Adrenal gland (tissue), 12 donors: Measurements from ENCODE around the gene ETV7. TPM values are rescaled to one million over a fixed set of nuclear protein-coding genes. Genes with fewer than 3 reads are reported as not detected.

Source experiments
- DNase-seq, 7 donors: peaks; one replicate each; pipeline ENCODE4 v3.0.0-alpha.2; 2019 to 2020
- H3K27ac ChIP-seq, 5 donors: fragments of 200-600 bp; sonication (generic) in 4 of 5; 1 replicate in 3 of 5; 2 replicates in 2 of 5; pipeline versions ENCODE4 v1.5.1 to v1.8.0; 2016 to 2020; ENCODE audit warnings: mild to moderate bottlenecking in 1 of 5
- H3K27me3 ChIP-seq: fragments of 200-600 bp; 2 replicates; pipeline ENCODE4 v1.8.0; 2021
- H3K36me3 ChIP-seq, 2 donors: fragments of 200-600 bp; replicated peaks in 1 of 2; 1 replicate in 1 of 2; 2 replicates in 1 of 2; pipeline versions ENCODE4 v1.5.1 to v1.8.0; 2018 to 2022
- H3K4me1 ChIP-seq, 2 donors: fragments of 200-600 bp; replicated peaks in 1 of 2; 1 replicate in 1 of 2; 2 replicates in 1 of 2; pipeline versions ENCODE4 v1.5.1 to v1.8.0; 2018 to 2021
- H3K4me3 ChIP-seq, 4 donors: fragments of 200-600 bp; sonication (generic) in 3 of 4; one replicate each; pipeline ENCODE4 v1.5.1; 2016 to 2018
- H3K9me3 ChIP-seq, 3 donors: fragments of 200-600 bp; sonication (generic) in 1 of 3; replicated peaks in 1 of 3; 1 replicate in 2 of 3; 2 replicates in 1 of 3; pipeline versions ENCODE4 v1.5.1 to v1.8.0; 2016 to 2021
- POLR2A ChIP-seq, 2 donors: fragments of 450-650 bp; IDR thresholded peaks; one replicate each; pipeline ENCODE4 v1.6.1; 2017; ENCODE audit warnings: antibody characterized with exemption in 2 of 2, mild to moderate bottlenecking in 2 of 2, moderate library complexity in 1 of 2
- WGBS, 4 donors: extraction: QIAGEN DNeasy Blood & Tissue Kit in 2 of 4; methylation state at CpG; one replicate each; pipeline versions ENCODE4 v1.1.5 to v1.1.7; 2013 to 2017; 5-methylcytosine and 5-hydroxymethylcytosine counted together
- intact Hi-C, 2 donors: fragments of 100-400 bp; cut with DNase I; formaldehyde crosslinking; loops; one replicate each; pipeline versions ENCODE4 v1.14.1 to v1.15.0; 2022 to 2023
- polyA plus RNA-seq, 3 donors: library from polyadenylated mRNA; stranded (reverse); fragments of 200-250 nt in 2 of 3; fragments of 350-450 nt in 1 of 3; fragmentation: Illumina TruSeq in 1 of 3; extraction: RNeasy Lipid Tissue Mini Kit (QIAGEN cat#74804) in 1 of 3; gene quantifications; one replicate each; pipeline ENCODE4 v1.2.3, GENCODE V29; 2013 to 2014
- total RNA-seq, 9 donors: library from RNA; depleted of rRNA in 4 of 9; stranded (reverse); fragments of >200 nt in 4 of 9; fragments of 120-200 nt in 1 of 9; fragmentation: NEBNext Ultra II Directional in 1 of 9; extraction: Animal tissue kit (Norgen Biotek cat#: 25700) in 1 of 9; gene quantifications; one replicate each; pipeline versions ENCODE4 v1.1.0 to v1.2.4, GENCODE V29; 2013 to 2023
- TF ChIP-seq, protein P1 (sequence below), 6 experiments: fragments of 450-650 bp in 4 of 6; fragments of 200-600 bp in 2 of 6; sonication (generic) in 1 of 6; IDR thresholded peaks; 1 replicate in 5 of 6; 2 replicates in 1 of 6; pipeline versions ENCODE4 v1.5.1 to v1.8.0; 2016 to 2021; ENCODE audit warnings: antibody characterized with exemption in 6 of 6, mild to moderate bottlenecking in 2 of 6, moderate library complexity in 1 of 6
- donor health status: healthy with polysubstance abuse.
- donor health status: Bipolar disorder and iron deficiency.
- donor health status: DM: yes; HTN: yes; CAD: no.
- donor health status: DM: no; HTN: no; CAD: no.
- donor health status: DM: no; HTN: no; CAD: no.
- donor health status: DM: yes; HTN: yes; CAD: no.

Gene ETV7
- total and polyA plus RNA-seq, 12 donors: 0.28 to 6.0 (median 2.3) TPM; not detected in 1

GRCh38 chr6:36373368-36374019 lies 14.0 kb downstream of the ETV7 start:
- intact Hi-C loops: no loop called here
- Histone ChIP-seq H3K9me3 (no peaks in the 10 kb centered on the region), H3K27ac (no peak overlapping the region), H3K4me1 (no peaks in the 10 kb centered on the region), H3K27me3 (no peaks in the 10 kb centered on the region), H3K36me3 (no peaks in the 10 kb centered on the region), H3K4me3 (no peak overlapping the region)
- DNase-seq: peak in 4 of 7 donors; percentile 28 to 60 (median 48)
- no peak for TF ChIP-seq POLR2A (IDR thresholded peaks at IDR 0.05)
- TF ChIP-seq, protein P1, sequence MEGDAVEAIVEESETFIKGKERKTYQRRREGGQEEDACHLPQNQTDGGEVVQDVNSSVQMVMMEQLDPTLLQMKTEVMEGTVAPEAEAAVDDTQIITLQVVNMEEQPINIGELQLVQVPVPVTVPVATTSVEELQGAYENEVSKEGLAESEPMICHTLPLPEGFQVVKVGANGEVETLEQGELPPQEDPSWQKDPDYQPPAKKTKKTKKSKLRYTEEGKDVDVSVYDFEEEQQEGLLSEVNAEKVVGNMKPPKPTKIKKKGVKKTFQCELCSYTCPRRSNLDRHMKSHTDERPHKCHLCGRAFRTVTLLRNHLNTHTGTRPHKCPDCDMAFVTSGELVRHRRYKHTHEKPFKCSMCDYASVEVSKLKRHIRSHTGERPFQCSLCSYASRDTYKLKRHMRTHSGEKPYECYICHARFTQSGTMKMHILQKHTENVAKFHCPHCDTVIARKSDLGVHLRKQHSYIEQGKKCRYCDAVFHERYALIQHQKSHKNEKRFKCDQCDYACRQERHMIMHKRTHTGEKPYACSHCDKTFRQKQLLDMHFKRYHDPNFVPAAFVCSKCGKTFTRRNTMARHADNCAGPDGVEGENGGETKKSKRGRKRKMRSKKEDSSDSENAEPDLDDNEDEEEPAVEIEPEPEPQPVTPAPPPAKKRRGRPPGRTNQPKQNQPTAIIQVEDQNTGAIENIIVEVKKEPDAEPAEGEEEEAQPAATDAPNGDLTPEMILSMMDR (IDR thresholded peaks at IDR 0.05): peak in 1 of 6 experiments; percentile 9
- WGBS, 4 donors: 60 to 71% (median 61%) methylated on average over 5 to 15 of the region's 15 CpGs

DNA sequence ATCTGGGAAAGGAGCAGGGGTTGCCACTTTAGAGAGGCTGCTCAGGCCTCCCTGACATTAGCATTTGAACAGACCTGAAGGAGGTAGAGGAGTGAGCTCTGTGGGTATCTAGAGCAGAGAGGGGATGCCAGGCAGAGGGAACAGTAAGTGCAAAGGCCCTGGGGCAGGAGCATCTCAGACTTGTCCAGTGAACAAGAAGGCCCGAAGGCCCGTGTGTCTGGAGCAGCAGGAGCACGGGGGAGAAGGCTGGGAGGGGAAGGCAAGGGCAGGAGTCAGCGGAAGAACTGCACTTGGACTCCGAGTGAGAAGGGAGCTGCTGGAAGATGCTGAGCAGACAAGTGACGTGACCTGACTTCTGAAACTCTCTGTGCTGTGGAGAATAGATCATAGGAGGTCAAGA lies 15.4 kb downstream of the ETV7 start:
- DNase-seq: no peak
- no peaks in the 10 kb centered on the region for H3K36me3 ChIP-seq
- no peaks in the 10 kb centered on the region for H3K9me3 ChIP-seq
- no peak overlapping the region for H3K27ac ChIP-seq
- TF ChIP-seq, protein P1 (IDR thresholded peaks at IDR 0.05): no peak
- TF ChIP-seq POLR2A (IDR thresholded peaks at IDR 0.05): no peak
- H3K4me1 ChIP-seq: no peaks in the 10 kb centered on the region
- no peaks in the 10 kb centered on the region for H3K27me3 ChIP-seq
- no peak overlapping the region for H3K4me3 ChIP-seq
- WGBS, 4 donors: 93 to 96% (median 94%) methylated on average over 6 of the region's 6 CpGs
- intact Hi-C loops: no loop called here

DNA sequence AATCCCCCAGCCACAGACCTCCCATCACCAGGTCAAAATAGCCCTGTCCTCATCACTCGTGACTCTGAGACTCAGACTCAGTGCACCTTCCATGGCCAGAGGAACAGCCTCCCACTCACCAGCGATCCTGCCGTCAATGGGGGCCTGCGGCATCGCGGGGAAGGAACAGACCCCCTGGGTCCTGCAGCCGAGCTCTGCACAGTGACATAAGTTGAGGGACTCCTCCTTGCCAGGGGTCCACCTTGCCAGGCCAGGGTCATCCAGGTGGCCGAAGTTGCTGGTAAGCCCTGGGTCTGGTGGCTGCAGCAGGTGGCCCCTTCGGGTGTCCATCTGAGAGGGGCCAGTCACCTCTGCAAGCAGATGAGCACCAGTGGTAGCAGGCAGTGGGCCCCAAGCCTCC lies 16.3 kb downstream of the ETV7 start:
- no peak overlapping the region for H3K27ac ChIP-seq
- WGBS, 4 donors: 80 to 96% (median 92%) methylated on average over 2 to 9 of the region's 9 CpGs
- H3K4me3 ChIP-seq: no peak overlapping the region
- peak in 1 of 7 donors; percentile 7 for DNase-seq
- intact Hi-C loops: no loop called here
- H3K4me1 ChIP-seq: no peaks in the 10 kb centered on the region
- no peaks in the 10 kb centered on the region for H3K27me3 ChIP-seq
- H3K9me3 ChIP-seq: no peaks in the 10 kb centered on the region
- no peaks in the 10 kb centered on the region for H3K36me3 ChIP-seq
- TF ChIP-seq, protein P1 (IDR thresholded peaks at IDR 0.05): no peak
- no peak for TF ChIP-seq POLR2A (IDR thresholded peaks at IDR 0.05)

DNA sequence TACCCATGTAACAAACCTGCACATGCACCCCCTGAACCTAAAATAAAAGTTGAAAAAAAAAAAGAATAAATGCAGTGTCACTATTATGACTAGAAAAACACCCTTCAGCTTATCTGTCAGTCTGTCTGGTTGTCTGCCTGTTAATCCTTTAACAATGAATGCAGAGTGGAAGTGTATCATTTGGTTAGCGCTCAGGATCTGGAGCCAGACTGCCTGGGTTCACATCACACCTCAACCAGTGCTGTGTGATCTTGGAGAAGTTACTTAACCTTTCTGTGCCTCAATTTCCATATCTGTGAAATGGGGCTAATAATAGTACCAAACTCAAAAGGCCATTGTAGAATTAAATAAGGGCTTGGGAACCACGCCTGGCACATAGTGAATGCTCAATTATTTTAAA lies 16.8 kb downstream of the ETV7 start:
- WGBS, 4 donors: 91 to 100% (median 96%) methylated on average over 2 of the region's 2 CpGs
- intact Hi-C loops: no loop called here
- no peaks in the 10 kb centered on the region for H3K27me3 ChIP-seq
- DNase-seq: no peak
- TF ChIP-seq, protein P1 (IDR thresholded peaks at IDR 0.05): no peak
- no peak for TF ChIP-seq POLR2A (IDR thresholded peaks at IDR 0.05)
- no peaks in the 10 kb centered on the region for H3K36me3 ChIP-seq
- H3K27ac ChIP-seq: no peak overlapping the region
- H3K4me1 ChIP-seq: no peaks in the 10 kb centered on the region
- H3K9me3 ChIP-seq: no peaks in the 10 kb centered on the region
- H3K4me3 ChIP-seq: no peak overlapping the region
